Right lobe of liver (tissue), 4 donors: ENCODE measurements around the gene ZNF12.

Source experiments
- CTCF ChIP-seq, 4 donors: fragments of 200-600 bp in 3 of 4; fragments of 450-650 bp in 1 of 4; IDR thresholded peaks; one replicate each; pipeline versions ENCODE4 v1.5.1 to v1.8.0; 2016 to 2022; ENCODE audit warnings: antibody characterized with exemption in 4 of 4, mild to moderate bottlenecking in 2 of 4
- POLR2A ChIP-seq: fragments of 450-650 bp; IDR thresholded peaks from one replicate; pipeline ENCODE4 v1.6.1; 2017; ENCODE audit warnings: antibody characterized with exemption, mild to moderate bottlenecking
- donor health status: DM: no; HTN: no; CAD: no.
- donor health status: DM: no; HTN: no; CAD: no.
- donor health status: DM: no; HTN: yes; CAD: no.

- no peak for TF ChIP-seq POLR2A
- no peak for TF ChIP-seq CTCF (IDR thresholded peaks at IDR 0.05)
Observed at GRCh38 chr7:6650521-6651011, 56.2 kb downstream of the ZNF12 start.
